Ovary (tissue), 9 donors: ENCODE results near the gene MIF. TPM values are rescaled to one million over a fixed set of nuclear protein-coding genes. Genes with fewer than 3 reads are reported as not detected.
A peak's percentile ranks its signal among the peaks of the same experiment; 100 is the strongest.
"Not testable (repeated sequence)": the region's sequence is repeated elsewhere in the genome, so short reads cannot be mapped to it uniquely, and the experiment has no call there.

Source experiments
- DNase-seq, 5 donors: peaks; one replicate each; pipeline ENCODE4 v3.0.0-alpha.2; 2019 to 2020
- H3K27ac ChIP-seq, 2 donors: fragments of 200-600 bp; one replicate each; pipeline versions ENCODE4 v1.5.1 to v1.8.0; 2019 to 2022
- H3K27me3 ChIP-seq: fragments of 200-600 bp; one replicate; pipeline ENCODE4 v1.8.0; 2022
- H3K36me3 ChIP-seq: fragments of 200-600 bp; sonication (generic); one replicate; pipeline ENCODE4 v1.5.1; 2019
- H3K4me1 ChIP-seq: one replicate; pipeline ENCODE4 v1.8.1; 2013; ENCODE audit warnings: mild to moderate bottlenecking, moderate library complexity; ENCODE audit not compliant: insufficient read depth
- H3K4me3 ChIP-seq: fragments of 200-600 bp; sonication (generic); one replicate; pipeline ENCODE4 v1.5.1; 2017
- H3K9me3 ChIP-seq, 2 donors: fragments of 200-600 bp in 1 of 2; sonication (generic) in 1 of 2; one replicate each; pipeline versions ENCODE4 v1.5.1 to v1.8.1; 2013 to 2019; ENCODE audit warnings: mild to moderate bottlenecking in 1 of 2, moderate library complexity in 1 of 2
- CTCF ChIP-seq, 3 donors: fragments of 450-650 bp in 2 of 3; fragments of 200-600 bp in 1 of 3; IDR thresholded peaks; one replicate each; pipeline versions ENCODE4 v1.5.1 to v1.8.0; 2016 to 2022; ENCODE audit warnings: antibody characterized with exemption in 3 of 3, mild to moderate bottlenecking in 1 of 3
- EP300 ChIP-seq: sonication (generic); formaldehyde crosslinking; IDR thresholded peaks from one replicate; pipeline ENCODE4 v1.6.1; 2017; ENCODE audit warnings: antibody characterized with exemption
- POLR2A ChIP-seq: fragments of 450-650 bp; IDR thresholded peaks from one replicate; pipeline ENCODE4 v1.6.1; 2017; ENCODE audit warnings: antibody characterized with exemption, mild to moderate bottlenecking, moderate library complexity
- WGBS, 3 donors: extraction: QIAGEN DNeasy Blood & Tissue Kit in 1 of 3; methylation state at CpG; one replicate each; pipeline versions ENCODE4 v1.1.5 to v1.1.7; 2013 to 2017; 5-methylcytosine and 5-hydroxymethylcytosine counted together
- intact Hi-C, 4 donors: fragments of 100-400 bp; cut with DNase I; formaldehyde crosslinking; loops; one replicate each; pipeline versions ENCODE4 v1.11.0 to v1.15.1; 2022 to 2023
- polyA plus RNA-seq, 2 donors: library from polyadenylated mRNA; stranded (reverse); fragments of 200-250 nt in 1 of 2; fragments of 350-450 nt in 1 of 2; fragmentation: Illumina TruSeq in 1 of 2; extraction: RNeasy Lipid Tissue Mini Kit (QIAGEN cat#74804) in 1 of 2; gene quantifications; one replicate each; pipeline ENCODE4 v1.2.3, GENCODE V29; 2013 to 2014
- total RNA-seq, 7 donors: library from RNA; depleted of rRNA in 2 of 7; stranded (reverse); fragments of >200 nt in 2 of 7; fragmentation: NEBNext Ultra II Directional in 3 of 7; extraction: Animal tissue kit (Norgen Biotek cat#: 25700) in 3 of 7; gene quantifications; one replicate each; pipeline versions ENCODE4 v1.1.0 to v1.2.4, GENCODE V29; 2016 to 2023
- donor health status: DM: no; HTN: no; CAD: no; lungs with moderate emphysema.
- donor health status: DM: no; HTN: no; CAD: no.
- donor health status: Bipolar disorder and iron deficiency.
- donor health status: DM: yes; HTN: yes; CAD: no.
- donor health status: DM: no; HTN: no; CAD: no.
- donor health status: DM: yes; HTN: yes; CAD: no.

The MIF gene
- total and polyA plus RNA-seq, 9 donors, result 1.1 to 426 (median 361) TPM

- peak within 1 kb of the TSS; percentile 73 to 93 for H3K27ac ChIP-seq
- H3K4me1 ChIP-seq, result no peaks in the 10 kb centered on the region
- intact Hi-C loops, result no loop called here
- H3K4me3 ChIP-seq, result peak within 1 kb of the TSS; percentile 72
- no peaks in the 10 kb centered on the region for H3K9me3 ChIP-seq
- no peaks in the 10 kb centered on the region for H3K27me3 ChIP-seq
- H3K36me3 ChIP-seq, result no peaks in the 10 kb centered on the region
- DNase-seq, result peak; percentile 95 to 98 (median 97)
- TF ChIP-seq POLR2A (peak; percentile 63), EP300 (no peak), CTCF (IDR thresholded peaks at IDR 0.05) (peak; percentile 45 to 61 (median 52))
- 0 to 1% (median 1%) methylated on average over 41 to 60 of the region's 60 CpGs for WGBS, 3 donors
These were observed 36.3 kb upstream of the MIF start, which contains the start of gene SLC2A11 for GRCh38 chr22:23857606-23858483. Gene SLC2A11 (plus strand): TSS chr22:23857875. CDS start chr22:23858000, 125 bp downstream.

GRCh38 chr22:23858484-23858815 is 35.7 kb upstream of the MIF start:
- DNase-seq, result no peak
- whole genome bisulfite sequencing, 3 donors, result 27 to 38% (median 28%) methylated on average over 7 of the region's 7 CpGs
- H3K36me3 ChIP-seq, result no peaks in the 10 kb centered on the region
- TF ChIP-seq EP300 (no peak), POLR2A (no peak), CTCF (IDR thresholded peaks at IDR 0.05) (no peak)
- H3K27me3 ChIP-seq, result no peaks in the 10 kb centered on the region
- no peak overlapping the region for H3K27ac ChIP-seq
- peak overlapping the region; percentile 72 for H3K4me3 ChIP-seq
- no peaks in the 10 kb centered on the region for H3K4me1 ChIP-seq
- intact Hi-C loops, result no loop called here
- no peaks in the 10 kb centered on the region for H3K9me3 ChIP-seq

GRCh38 chr22:23859201-23859600 is 35.0 kb upstream of the MIF start:
- peak in 1 of 5 donors; percentile 26 for DNase-seq
- WGBS, 3 donors, result 93 to 97% (median 96%) methylated on average over 4 of the region's 4 CpGs
- Histone ChIP-seq H3K4me3 (no peak overlapping the region), H3K27me3 (no peaks in the 10 kb centered on the region), H3K36me3 (no peaks in the 10 kb centered on the region), H3K9me3 (no peaks in the 10 kb centered on the region), H3K27ac (no peak overlapping the region), H3K4me1 (no peaks in the 10 kb centered on the region)
- TF ChIP-seq CTCF (IDR thresholded peaks at IDR 0.05) (no peak), EP300 (no peak), POLR2A (no peak)
- intact Hi-C loops, result no loop called here

GRCh38 chr22:23860187-23860586 is 34.0 kb upstream of the MIF start:
- H3K9me3 ChIP-seq, H3K4me1 ChIP-seq, H3K27ac ChIP-seq, H3K27me3 ChIP-seq, H3K4me3 ChIP-seq, H3K36me3 ChIP-seq: not testable (repeated sequence)
- peak in 1 of 5 donors; percentile 14 for DNase-seq
- intact Hi-C loops, result loop anchor here in 2 of 4 donors (10.0 kb wide), 2 partner anchors 55 to 95 kb away; no protein-coding TSS in a partner anchor
- WGBS, 3 donors, result 90 to 96% (median 96%) methylated on average over 8 of the region's 8 CpGs

GRCh38 chr22:23862103-23862502 is 32.1 kb upstream of the MIF start:
- TF ChIP-seq POLR2A (no peak), EP300 (no peak), CTCF (IDR thresholded peaks at IDR 0.05) (no peak)
- Histone ChIP-seq H3K36me3 (no peaks in the 10 kb centered on the region), H3K27ac (no peak overlapping the region), H3K27me3 (no peaks in the 10 kb centered on the region), H3K9me3 (no peaks in the 10 kb centered on the region), H3K4me3 (no peak overlapping the region), H3K4me1 (no peaks in the 10 kb centered on the region)
- 68 to 87% (median 74%) methylated on average over 3 of the region's 3 CpGs for WGBS, 3 donors
- intact Hi-C loops, result loop anchor here in 2 of 4 donors (10.0 kb wide), 2 partner anchors 53 to 93 kb away; no protein-coding TSS in a partner anchor
- DNase-seq, result peak in 2 of 5 donors; percentile 28 to 45

- intact Hi-C loops, result loop anchor here in 2 of 4 donors (10.0 kb wide), 2 partner anchors 50 to 90 kb away; no protein-coding TSS in a partner anchor
- H3K4me1 ChIP-seq, H3K27me3 ChIP-seq, H3K4me3 ChIP-seq, H3K27ac ChIP-seq, H3K9me3 ChIP-seq, H3K36me3 ChIP-seq: not testable (repeated sequence)
- peak in 1 of 5 donors; percentile 19 for DNase-seq
- 70 to 80% (median 79%) methylated on average over 11 of the region's 11 CpGs for WGBS, 3 donors
These were observed 29.6 kb upstream of the MIF start for GRCh38 chr22:23864499-23865154.
